Memory B cell (primary cell): ENCODE data around the gene NDC1.

Source experiments
- ATAC-seq: fragments of 150-1000 bp; cut with Tn5 transposase; 2 replicates; pipeline ENCODE4 v1.10.0; 2021; ENCODE audit warnings: low read depth, mild to moderate bottlenecking, moderate library complexity
- DNase-seq, 2 donors: peaks; one replicate each; pipeline ENCODE4 v3.0.0; 2022; ENCODE audit warnings: low spot score in 2 of 2
- H3K27ac Mint-ChIP-seq: one replicate; pipeline ENCODE4 v1.8.0; 2022; ENCODE audit warnings: mild to moderate bottlenecking, moderate library complexity, mixed read lengths
- H3K27me3 Mint-ChIP-seq: one replicate; pipeline ENCODE4 v1.8.0; 2022; ENCODE audit warnings: mixed read lengths
- H3K36me3 Mint-ChIP-seq: one replicate; pipeline ENCODE4 v1.8.0; 2022; ENCODE audit warnings: mild to moderate bottlenecking, mixed read lengths
- H3K4me1 Mint-ChIP-seq: one replicate; pipeline ENCODE4 v1.8.0; 2022; ENCODE audit warnings: mixed read lengths
- H3K4me3 Mint-ChIP-seq: one replicate; pipeline ENCODE4 v1.8.0; 2022; ENCODE audit warnings: mild to moderate bottlenecking, moderate library complexity, mixed read lengths
- H3K9me3 Mint-ChIP-seq: one replicate; pipeline ENCODE4 v1.8.0; 2022; ENCODE audit warnings: mixed read lengths

NDC1 gene

GRCh38 chr1:53811414-53811851, 26.7 kb downstream of the NDC1 start:
- ATAC-seq: no peak
- peaks cover 2% of the 10 kb centered on the region for H3K4me1 Mint-ChIP-seq
- no peak overlapping the region for H3K27ac Mint-ChIP-seq
- H3K9me3 Mint-ChIP-seq: no peaks in the 10 kb centered on the region
- H3K36me3 Mint-ChIP-seq: peaks cover 57% of the 10 kb centered on the region
- no peak overlapping the region for H3K4me3 Mint-ChIP-seq
- no peak for DNase-seq
- H3K27me3 Mint-ChIP-seq: no peaks in the 10 kb centered on the region

GRCh38 chr1:53810497-53810896, 27.6 kb downstream of the NDC1 start:
- H3K9me3 Mint-ChIP-seq: no peaks in the 10 kb centered on the region
- H3K4me3 Mint-ChIP-seq: no peak overlapping the region
- peaks cover 2% of the 10 kb centered on the region for H3K4me1 Mint-ChIP-seq
- H3K36me3 Mint-ChIP-seq: peaks cover 51% of the 10 kb centered on the region
- ATAC-seq: no peak
- no peaks in the 10 kb centered on the region for H3K27me3 Mint-ChIP-seq
- H3K27ac Mint-ChIP-seq: no peak overlapping the region
- no peak for DNase-seq

DNA sequence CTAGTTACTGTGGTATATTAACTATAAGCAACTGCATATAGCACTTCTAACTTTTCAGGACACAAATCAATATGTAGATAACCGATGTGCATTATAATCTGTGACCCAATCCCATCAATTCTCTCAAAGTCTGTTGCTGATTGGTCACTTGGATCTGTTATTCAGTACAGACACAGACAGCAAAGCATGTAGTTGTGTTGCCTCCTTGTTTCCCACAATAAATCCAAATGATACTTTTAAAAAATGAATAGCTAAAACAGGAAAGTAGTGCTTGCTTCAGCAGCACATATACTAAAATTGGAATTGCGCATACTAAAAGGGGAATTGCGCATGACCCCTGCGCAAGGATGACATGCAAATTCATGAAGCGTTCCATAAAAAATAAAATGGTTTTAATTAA, 28.1 kb downstream of the NDC1 start:
- Mint-ChIP-seq H3K27ac (no peak overlapping the region), H3K27me3 (no peaks in the 10 kb centered on the region), H3K4me1 (no peaks in the 10 kb centered on the region), H3K9me3 (no peaks in the 10 kb centered on the region), H3K36me3 (peaks cover 46% of the 10 kb centered on the region), H3K4me3 (no peak overlapping the region)
- ATAC-seq (no peak), DNase-seq (no peak)

DNA sequence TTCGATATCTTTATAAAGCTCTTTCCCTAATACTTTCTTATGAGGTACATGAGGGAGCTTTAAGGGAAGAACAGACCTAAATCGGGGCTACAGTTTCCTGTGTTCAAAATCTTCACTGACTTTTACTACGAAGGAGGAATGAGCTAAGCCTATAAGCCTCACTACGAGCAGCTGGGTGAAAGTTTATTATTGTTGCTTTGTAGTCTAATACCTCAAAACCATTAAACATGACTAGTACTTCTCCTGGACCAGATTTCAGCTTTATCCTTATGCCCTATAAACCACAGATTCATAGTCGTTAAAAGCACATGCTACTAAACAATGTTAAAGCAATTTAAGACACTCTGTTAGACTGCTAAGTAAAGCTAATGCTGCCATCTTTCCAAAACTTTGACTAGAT, 30.2 kb downstream of the NDC1 start:
- Mint-ChIP-seq H3K36me3 (peaks cover 33% of the 10 kb centered on the region), H3K4me1 (no peaks in the 10 kb centered on the region), H3K9me3 (no peaks in the 10 kb centered on the region), H3K4me3 (no peak overlapping the region), H3K27me3 (no peaks in the 10 kb centered on the region), H3K27ac (no peak overlapping the region)
- no peak for DNase-seq
- no peak for ATAC-seq

DNA sequence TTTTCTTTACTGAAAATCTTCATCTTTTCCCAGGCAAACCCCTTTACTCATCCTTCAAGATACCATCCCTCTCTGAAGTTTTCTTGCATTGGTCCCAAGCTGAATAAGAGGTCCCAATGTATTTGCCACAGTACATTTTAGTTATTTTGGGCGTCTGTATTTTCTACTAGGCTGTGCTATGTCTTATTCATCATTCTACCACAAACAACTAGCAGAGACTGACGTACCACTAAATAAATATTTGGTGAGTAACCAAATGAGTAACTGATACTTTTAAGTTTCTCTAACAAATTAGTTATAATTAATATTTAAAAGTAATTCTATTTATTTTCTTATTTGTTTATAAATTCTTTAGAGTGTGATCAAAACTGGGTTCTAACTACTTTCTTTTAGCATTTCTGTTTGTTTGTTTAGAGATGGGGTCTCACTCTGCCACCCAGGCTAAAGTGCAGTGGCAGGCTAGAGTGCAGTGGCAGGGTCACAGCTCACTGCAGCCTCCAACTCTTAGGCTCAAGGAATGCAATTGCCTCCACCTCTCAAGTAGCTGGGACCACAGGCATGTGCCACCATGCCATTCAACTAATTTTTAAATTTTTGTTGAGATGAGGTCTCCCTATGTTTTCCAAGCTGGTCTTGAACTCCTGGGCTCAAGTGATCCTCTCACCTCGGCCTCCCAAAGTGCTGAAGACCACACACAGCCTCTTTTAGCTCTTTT, 33.1 kb downstream of the NDC1 start:
- Mint-ChIP-seq H3K4me1 (no peaks in the 10 kb centered on the region), H3K27ac (no peak overlapping the region), H3K9me3 (no peaks in the 10 kb centered on the region), H3K27me3 (no peaks in the 10 kb centered on the region), H3K4me3 (no peak overlapping the region), H3K36me3 (peaks cover 19% of the 10 kb centered on the region)
- no peak for DNase-seq
- no peak for ATAC-seq

- DNase-seq (no peak), ATAC-seq (no peak)
- H3K4me1 Mint-ChIP-seq: no peaks in the 10 kb centered on the region
- no peak overlapping the region for H3K4me3 Mint-ChIP-seq
- no peaks in the 10 kb centered on the region for H3K9me3 Mint-ChIP-seq
- no peak overlapping the region for H3K27ac Mint-ChIP-seq
- peaks cover 22% of the 10 kb centered on the region for H3K36me3 Mint-ChIP-seq
- no peaks in the 10 kb centered on the region for H3K27me3 Mint-ChIP-seq
Measured at GRCh38 chr1:53804181-53804580, 33.9 kb downstream of the NDC1 start.

- Mint-ChIP-seq H3K27ac (no peak overlapping the region), H3K36me3 (peaks cover 25% of the 10 kb centered on the region), H3K4me1 (no peaks in the 10 kb centered on the region), H3K27me3 (no peaks in the 10 kb centered on the region), H3K4me3 (no peak overlapping the region), H3K9me3 (no peaks in the 10 kb centered on the region)
- DNase-seq (no peak), ATAC-seq (no peak)
Measured at GRCh38 chr1:53800621-53801020, 37.5 kb downstream of the NDC1 start.

GRCh38 chr1:53799141-53799540, 39.0 kb downstream of the NDC1 start:
- ATAC-seq (no peak), DNase-seq (no peak)
- H3K4me1 Mint-ChIP-seq: no peaks in the 10 kb centered on the region
- H3K9me3 Mint-ChIP-seq: no peaks in the 10 kb centered on the region
- no peak overlapping the region for H3K27ac Mint-ChIP-seq
- H3K4me3 Mint-ChIP-seq: no peak overlapping the region
- H3K36me3 Mint-ChIP-seq: peaks cover 32% of the 10 kb centered on the region
- H3K27me3 Mint-ChIP-seq: no peaks in the 10 kb centered on the region

- no peaks in the 10 kb centered on the region for H3K9me3 Mint-ChIP-seq
- ATAC-seq (no peak), DNase-seq (no peak)
- H3K27ac Mint-ChIP-seq: no peak overlapping the region
- H3K36me3 Mint-ChIP-seq: peaks cover 39% of the 10 kb centered on the region
- H3K4me3 Mint-ChIP-seq: no peak overlapping the region
- H3K27me3 Mint-ChIP-seq: no peaks in the 10 kb centered on the region
- no peaks in the 10 kb centered on the region for H3K4me1 Mint-ChIP-seq
Measured at GRCh38 chr1:53792806-53793205, 45.3 kb downstream of the NDC1 start.

GRCh38 chr1:53787655-53788054, 50.4 kb downstream of the NDC1 start:
- H3K27ac Mint-ChIP-seq: no peak overlapping the region
- no peaks in the 10 kb centered on the region for H3K27me3 Mint-ChIP-seq
- peaks cover 42% of the 10 kb centered on the region for H3K36me3 Mint-ChIP-seq
- ATAC-seq (no peak), DNase-seq (no peak)
- no peak overlapping the region for H3K4me3 Mint-ChIP-seq
- H3K4me1 Mint-ChIP-seq: no peaks in the 10 kb centered on the region
- no peaks in the 10 kb centered on the region for H3K9me3 Mint-ChIP-seq

- ATAC-seq (no peak), DNase-seq (no peak)
- peaks cover 40% of the 10 kb centered on the region for H3K36me3 Mint-ChIP-seq
- no peaks in the 10 kb centered on the region for H3K27me3 Mint-ChIP-seq
- no peaks in the 10 kb centered on the region for H3K9me3 Mint-ChIP-seq
- H3K4me1 Mint-ChIP-seq: no peaks in the 10 kb centered on the region
- no peak overlapping the region for H3K27ac Mint-ChIP-seq
- no peak overlapping the region for H3K4me3 Mint-ChIP-seq
Measured at GRCh38 chr1:53783056-53783455, 55.0 kb downstream of the NDC1 start.

DNA sequence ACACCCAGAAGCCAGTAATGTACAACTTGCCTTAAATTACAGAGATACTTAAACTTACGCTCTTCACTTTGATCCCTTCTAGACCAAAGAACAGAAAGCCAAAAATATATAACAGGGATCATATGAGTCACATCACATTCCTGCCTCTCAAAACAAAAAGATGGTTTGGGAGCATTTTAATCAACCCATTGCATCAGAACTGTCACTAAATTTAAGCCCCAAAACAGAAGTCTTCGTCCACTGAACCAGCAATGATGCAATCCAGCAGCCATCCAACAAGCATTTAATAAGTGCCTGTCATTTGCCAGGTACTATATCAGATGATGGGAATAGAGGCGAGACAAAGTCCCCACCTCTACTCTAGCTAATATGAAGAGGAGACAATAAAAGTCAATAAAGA, 56.4 kb downstream of the NDC1 start:
- H3K27me3 Mint-ChIP-seq: no peaks in the 10 kb centered on the region
- ATAC-seq (no peak), DNase-seq (no peak)
- no peaks in the 10 kb centered on the region for H3K9me3 Mint-ChIP-seq
- H3K36me3 Mint-ChIP-seq: peaks cover 39% of the 10 kb centered on the region
- no peak overlapping the region for H3K4me3 Mint-ChIP-seq
- no peaks in the 10 kb centered on the region for H3K4me1 Mint-ChIP-seq
- no peak overlapping the region for H3K27ac Mint-ChIP-seq

GRCh38 chr1:53777272-53777671, 60.8 kb downstream of the NDC1 start:
- H3K4me1 Mint-ChIP-seq: no peaks in the 10 kb centered on the region
- no peak overlapping the region for H3K4me3 Mint-ChIP-seq
- no peaks in the 10 kb centered on the region for H3K27me3 Mint-ChIP-seq
- H3K9me3 Mint-ChIP-seq: no peaks in the 10 kb centered on the region
- H3K27ac Mint-ChIP-seq: no peak overlapping the region
- peaks cover 26% of the 10 kb centered on the region for H3K36me3 Mint-ChIP-seq
- no peak for ATAC-seq
- DNase-seq: no peak

DNA sequence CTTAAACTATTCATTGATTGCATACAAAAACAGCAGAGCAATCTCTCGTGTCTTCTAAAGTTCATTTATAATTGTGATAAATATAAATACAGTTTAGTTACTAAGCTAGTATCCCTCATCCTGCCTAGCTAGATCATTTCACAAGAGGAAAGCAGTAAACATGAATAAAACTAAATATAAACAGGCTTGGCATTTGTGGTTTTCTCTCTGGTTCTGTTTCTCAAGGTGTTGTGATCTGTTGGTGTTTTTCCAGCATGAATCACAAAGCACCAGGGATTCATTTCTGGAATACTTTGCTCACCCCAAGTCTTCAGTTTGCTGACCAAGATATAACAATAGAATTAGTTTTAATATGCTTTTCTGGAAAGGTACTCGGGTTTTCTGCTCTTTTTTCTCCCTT, 66.4 kb downstream of the NDC1 start:
- H3K4me3 Mint-ChIP-seq: no peak overlapping the region
- peaks cover 21% of the 10 kb centered on the region for H3K36me3 Mint-ChIP-seq

DNA sequence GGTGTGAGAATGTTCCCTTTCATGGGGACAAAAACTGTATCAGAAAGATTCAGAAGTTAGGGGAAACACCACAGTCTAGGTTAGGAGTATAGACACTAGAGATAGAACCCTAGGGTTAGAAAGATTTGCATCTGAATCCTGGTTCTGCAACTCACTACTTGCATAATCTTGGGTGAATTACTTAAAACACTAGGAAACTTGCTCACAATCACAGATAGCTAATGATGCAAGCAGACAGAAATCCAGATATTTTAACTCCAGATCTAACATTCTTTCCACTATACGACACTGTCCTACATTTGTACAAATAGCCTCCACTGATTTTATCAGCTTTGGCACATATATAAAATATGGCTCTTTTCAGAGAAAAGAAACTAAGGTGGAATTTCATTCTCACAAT, 68.3 kb downstream of the NDC1 start:
- ATAC-seq: no peak
- Mint-ChIP-seq H3K4me3 (no peak overlapping the region), H3K36me3 (peaks cover 21% of the 10 kb centered on the region), H3K4me1 (no peaks in the 10 kb centered on the region), H3K27ac (no peak overlapping the region), H3K27me3 (no peaks in the 10 kb centered on the region), H3K9me3 (no peaks in the 10 kb centered on the region)
- DNase-seq: no peak

More for the DNA sequence above, 66.4 kb downstream of the NDC1 start:
- no peak for ATAC-seq
- H3K4me1 Mint-ChIP-seq: no peaks in the 10 kb centered on the region
- no peaks in the 10 kb centered on the region for H3K27me3 Mint-ChIP-seq
- H3K9me3 Mint-ChIP-seq: no peaks in the 10 kb centered on the region
- DNase-seq: no peak
- no peak overlapping the region for H3K27ac Mint-ChIP-seq
